Mesenchymal stem cell (in vitro differentiated cells and primary cell): ENCODE measurements around the gene DDX18.

Experiments used
- DNase-seq: peaks from one replicate; pipeline ENCODE4 v3.0.0-alpha.2; 2013
- H2AFZ ChIP-seq: one replicate; pipeline ENCODE4 v1.6.1; 2013; ENCODE audit warnings: low read depth, mild to moderate bottlenecking, control low read depth, inconsistent platforms, low read length, moderate library complexity
- H2AK5ac ChIP-seq: 2 replicates; pipeline ENCODE4 v1.6.1; 2013; ENCODE audit warnings: low read length, moderate library complexity, mild to moderate bottlenecking, inconsistent platforms; ENCODE audit not compliant: severe bottlenecking
- H2BK120ac ChIP-seq: one replicate; pipeline ENCODE4 v1.6.1; 2013; ENCODE audit warnings: low read depth, mild to moderate bottlenecking, inconsistent platforms, low read length, moderate library complexity
- H2BK12ac ChIP-seq, 2 experiments: one replicate each; pipeline ENCODE4 v1.6.1; 2013; ENCODE audit warnings: inconsistent platforms in 2 of 2, low read length in 2 of 2, mild to moderate bottlenecking in 2 of 2, moderate library complexity in 2 of 2, control low read depth in 1 of 2
- H2BK15ac ChIP-seq: one replicate; pipeline ENCODE4 v1.6.1; 2013; ENCODE audit warnings: mild to moderate bottlenecking, low read depth, inconsistent platforms; ENCODE audit not compliant: poor library complexity, severe bottlenecking
- H2BK5ac ChIP-seq: 2 replicates; pipeline ENCODE4 v1.6.1; 2013; ENCODE audit warnings: low read depth, mild to moderate bottlenecking, low read length, control low read depth, inconsistent platforms; ENCODE audit not compliant: poor library complexity, severe bottlenecking
- H3K14ac ChIP-seq, 2 experiments: one replicate each; pipeline ENCODE4 v1.6.1; 2013; ENCODE audit warnings: inconsistent platforms in 2 of 2, low read length in 2 of 2, control low read depth in 1 of 2, mild to moderate bottlenecking in 1 of 2, moderate library complexity in 1 of 2
- H3K18ac ChIP-seq, 2 experiments: one replicate each; pipeline ENCODE4 v1.6.1; 2013; ENCODE audit warnings: inconsistent platforms in 2 of 2, low read length in 2 of 2, control low read depth in 1 of 2, low read depth in 1 of 2, mild to moderate bottlenecking in 1 of 2
- H3K23ac ChIP-seq, 2 experiments: one replicate each; pipeline ENCODE4 v1.6.1; 2013; ENCODE audit warnings: inconsistent platforms in 2 of 2, low read length in 2 of 2, mild to moderate bottlenecking in 2 of 2, moderate library complexity in 2 of 2, control low read depth in 1 of 2
- H3K27ac ChIP-seq: 2 replicates; pipeline ENCODE4 v1.5.1; 2013; ENCODE audit warnings: mild to moderate bottlenecking, moderate library complexity, low read length, control low read depth, inconsistent platforms; ENCODE audit not compliant: poor library complexity, severe bottlenecking
- H3K27me3 ChIP-seq, 2 experiments: 2 replicates each; pipeline versions ENCODE4 v1.6.1 to v1.7.0; 2013; ENCODE audit warnings: low read length in 2 of 2, mild to moderate bottlenecking in 2 of 2, moderate library complexity in 2 of 2, control low read depth in 1 of 2, inconsistent platforms in 1 of 2; ENCODE audit not compliant: control insufficient read depth in 1 of 2, insufficient read depth in 1 of 2
- H3K36me3 ChIP-seq, 2 experiments: 2 replicates each; pipeline versions ENCODE4 v1.6.1 to v1.7.0; 2013; ENCODE audit warnings: low read length in 2 of 2, control low read depth in 1 of 2, inconsistent platforms in 1 of 2, low read depth in 1 of 2, mild to moderate bottlenecking in 1 of 2; ENCODE audit not compliant: insufficient read depth in 2 of 2, control insufficient read depth in 1 of 2
- H3K4ac ChIP-seq, 2 experiments: one replicate each; pipeline ENCODE4 v1.6.1; 2013; ENCODE audit warnings: inconsistent platforms in 2 of 2, low read length in 2 of 2, mild to moderate bottlenecking in 2 of 2, moderate library complexity in 2 of 2, control low read depth in 1 of 2, low read depth in 1 of 2
- H3K4me1 ChIP-seq: 2 replicates; pipeline ENCODE4 v1.6.1; 2013; ENCODE audit warnings: low read depth, low read length, control low read depth; ENCODE audit not compliant: control insufficient read depth, insufficient read depth
- H3K4me2 ChIP-seq: 2 replicates; pipeline ENCODE4 v1.6.1; 2013; ENCODE audit warnings: low read length, mild to moderate bottlenecking, inconsistent platforms; ENCODE audit not compliant: poor library complexity, severe bottlenecking
- H3K4me3 ChIP-seq, 2 experiments: 2 replicates each; pipeline versions ENCODE4 v1.5.1 to v1.7.0; 2013; ENCODE audit warnings: low read length in 2 of 2, mild to moderate bottlenecking in 2 of 2, control low read depth in 1 of 2, low read depth in 1 of 2; ENCODE audit not compliant: insufficient read depth in 1 of 2
- H3K79me1 ChIP-seq: replicated peaks from 2 replicates; pipeline ENCODE4 v1.6.1; 2013; ENCODE audit warnings: mild to moderate bottlenecking, control low read depth, low read length, inconsistent platforms; ENCODE audit not compliant: poor library complexity, severe bottlenecking
- H3K9ac ChIP-seq: 2 replicates; pipeline ENCODE4 v1.7.0; 2013; ENCODE audit warnings: mild to moderate bottlenecking, low read length, moderate library complexity
- H3K9me3 ChIP-seq: 2 replicates; pipeline ENCODE4 v1.7.0; 2013; ENCODE audit warnings: mild to moderate bottlenecking, low read length; ENCODE audit not compliant: control insufficient read depth
- H4K8ac ChIP-seq: one replicate; pipeline ENCODE4 v1.6.1; 2013; ENCODE audit warnings: inconsistent platforms, mild to moderate bottlenecking, low read length, moderate library complexity
- H4K91ac ChIP-seq: one replicate; pipeline ENCODE4 v1.6.1; 2013; ENCODE audit warnings: mild to moderate bottlenecking, low read length, inconsistent platforms
- WGBS: methylation state at CpG from one replicate; pipeline ENCODE4 v1.1.7; 2013; ENCODE audit warnings: mixed read lengths; 5-methylcytosine and 5-hydroxymethylcytosine counted together

Gene DDX18

DNA sequence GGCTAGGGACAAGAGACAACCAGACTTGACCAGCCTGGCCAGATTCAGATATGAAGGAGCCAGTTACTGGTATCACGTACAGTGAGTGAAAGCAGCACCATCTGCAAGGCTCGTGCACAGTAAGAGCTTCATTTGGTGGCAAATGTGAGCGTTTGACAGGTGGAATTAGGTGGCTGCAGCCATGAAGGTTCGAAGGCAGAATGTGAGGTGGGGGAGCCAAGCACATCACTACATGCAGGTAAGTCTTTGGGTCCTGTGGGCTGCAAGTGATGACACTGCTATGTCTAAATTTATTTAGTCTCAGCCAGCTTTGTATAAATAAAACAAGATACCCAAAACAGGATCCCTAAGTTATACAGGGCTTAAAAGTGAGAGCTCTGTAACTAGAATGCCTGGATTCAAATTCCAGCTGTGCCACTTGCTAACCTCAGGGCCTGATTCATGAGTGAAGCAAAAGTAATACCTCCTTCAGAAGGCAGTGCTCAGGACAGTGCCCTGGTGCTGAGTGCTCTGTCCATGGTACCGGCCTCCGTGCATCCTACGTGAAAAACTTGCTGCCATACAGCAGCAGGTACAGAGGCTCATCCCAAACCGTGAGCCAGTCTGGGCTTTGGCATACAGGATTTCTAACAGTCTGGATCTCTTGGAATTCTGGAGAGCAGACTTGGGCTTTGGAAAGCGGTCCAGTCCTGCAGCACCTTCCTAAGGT lies 18.6 kb downstream of the DDX18 start:
- peaks cover 15% of the 10 kb centered on the region for H3K79me1 ChIP-seq
- 93% methylated on average over 9 of the region's 9 CpGs for WGBS
- H3K23ac ChIP-seq = no peak overlapping the region

DNA sequence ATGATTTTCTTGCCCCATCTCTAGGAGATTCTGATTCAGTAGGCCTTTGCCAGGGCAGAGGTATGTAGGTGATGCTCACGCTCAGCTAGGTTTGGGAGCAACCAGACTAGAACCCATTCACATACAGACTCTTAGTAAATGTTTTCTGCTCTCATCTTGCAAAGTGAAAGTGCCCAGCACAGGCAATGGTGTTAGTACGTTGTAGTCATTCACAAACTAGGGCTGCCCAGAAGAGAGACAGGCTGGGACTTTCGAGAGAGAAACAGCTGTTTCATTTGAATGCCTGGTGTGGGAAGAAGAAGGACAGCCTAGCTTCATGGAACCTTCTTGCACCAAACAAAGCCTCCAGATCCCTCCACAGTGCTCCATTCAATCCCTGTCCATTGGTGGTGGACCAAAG lies 19.4 kb downstream of the DDX18 start:
- peaks cover 27 to 55% of the 10 kb centered on the region in 2 experiments for H3K36me3 ChIP-seq
- peaks cover 6% of the 10 kb centered on the region for H3K4me1 ChIP-seq
- no peak overlapping the region for H2AFZ ChIP-seq
- H3K27ac ChIP-seq = no peak overlapping the region
- no peak overlapping the region for H2BK120ac ChIP-seq
- no peak overlapping the region for H2BK12ac ChIP-seq
- H4K91ac ChIP-seq = no peak overlapping the region
- no peaks in the 10 kb centered on the region for H3K9me3 ChIP-seq
- no peak overlapping the region for H3K23ac ChIP-seq
- H3K14ac ChIP-seq = no peak overlapping the region
- no peak overlapping the region for H3K9ac ChIP-seq
- H4K8ac ChIP-seq = no peak overlapping the region
- WGBS = 100% methylated on average over 3 of the region's 3 CpGs
- H3K4me3 ChIP-seq = no peak overlapping the region
- no peak overlapping the region for H3K4ac ChIP-seq
- H3K27me3 ChIP-seq = no peaks in the 10 kb centered on the region
- no peak overlapping the region for H2AK5ac ChIP-seq
- no peak overlapping the region for H3K18ac ChIP-seq
- no peak overlapping the region for H2BK15ac ChIP-seq
- DNase-seq = no peak
- peaks cover 10% of the 10 kb centered on the region for H3K79me1 ChIP-seq
- no peak overlapping the region for H2BK5ac ChIP-seq
- H3K4me2 ChIP-seq = no peak overlapping the region

More for the DNA sequence above, 18.6 kb downstream of the DDX18 start:
- Histone ChIP-seq H3K14ac (no peak overlapping the region), H2BK12ac (no peak overlapping the region), H2BK5ac (no peak overlapping the region), H3K9ac (no peak overlapping the region), H2BK120ac (no peak overlapping the region), H4K8ac (no peak overlapping the region), H3K9me3 (no peaks in the 10 kb centered on the region), H3K27me3 (no peaks in the 10 kb centered on the region), H4K91ac (no peak overlapping the region), H2AFZ (no peak overlapping the region), H3K4me3 (no peak overlapping the region), H3K18ac (no peak overlapping the region), H2BK15ac (no peak overlapping the region), H3K4me2 (no peak overlapping the region), H2AK5ac (no peak overlapping the region), H3K27ac (no peak overlapping the region), H3K4me1 (peaks cover 6% of the 10 kb centered on the region), H3K4ac (no peak overlapping the region), H3K36me3 (peaks cover 27 to 62% of the 10 kb centered on the region in 2 experiments)
- DNase-seq = peak; percentile 51

DNA sequence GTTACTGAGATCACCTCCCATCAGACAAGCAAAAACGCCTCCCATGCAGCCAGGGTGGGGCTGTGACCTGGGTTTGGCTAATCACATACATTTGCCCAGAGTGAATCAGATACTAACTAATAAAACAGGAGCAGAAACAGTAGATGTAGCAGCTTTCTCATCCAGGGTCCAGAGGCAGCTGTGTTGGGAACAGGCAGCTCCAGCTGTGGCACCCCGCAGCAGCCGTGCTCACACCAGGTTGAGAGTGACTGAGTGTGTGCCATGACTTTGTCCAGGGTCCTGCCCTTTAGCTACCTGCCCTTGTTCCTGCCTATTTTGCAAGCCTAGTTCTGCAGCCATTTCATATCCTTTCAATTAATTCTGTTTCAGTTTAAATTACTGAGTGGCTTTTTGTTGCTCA lies 20.5 kb downstream of the DDX18 start:
- Histone ChIP-seq H3K4ac (no peak overlapping the region), H2AK5ac (no peak overlapping the region), H3K4me2 (no peak overlapping the region), H3K18ac (no peak overlapping the region), H3K4me1 (peaks cover 6% of the 10 kb centered on the region), H3K27ac (no peak overlapping the region), H3K36me3 (peaks cover 24 to 44% of the 10 kb centered on the region in 2 experiments), H2BK120ac (no peak overlapping the region), H2BK12ac (no peak overlapping the region), H3K14ac (no peak overlapping the region), H2AFZ (no peak overlapping the region), H4K8ac (no peak overlapping the region), H3K9ac (no peak overlapping the region), H2BK5ac (no peak overlapping the region), H3K4me3 (no peak overlapping the region), H4K91ac (no peak overlapping the region), H2BK15ac (no peak overlapping the region), H3K23ac (no peak overlapping the region), H3K27me3 (no peaks in the 10 kb centered on the region), H3K79me1 (peaks cover 6% of the 10 kb centered on the region), H3K9me3 (no peaks in the 10 kb centered on the region)
- no peak for DNase-seq
- WGBS = 98% methylated on average over 3 of the region's 3 CpGs

DNA sequence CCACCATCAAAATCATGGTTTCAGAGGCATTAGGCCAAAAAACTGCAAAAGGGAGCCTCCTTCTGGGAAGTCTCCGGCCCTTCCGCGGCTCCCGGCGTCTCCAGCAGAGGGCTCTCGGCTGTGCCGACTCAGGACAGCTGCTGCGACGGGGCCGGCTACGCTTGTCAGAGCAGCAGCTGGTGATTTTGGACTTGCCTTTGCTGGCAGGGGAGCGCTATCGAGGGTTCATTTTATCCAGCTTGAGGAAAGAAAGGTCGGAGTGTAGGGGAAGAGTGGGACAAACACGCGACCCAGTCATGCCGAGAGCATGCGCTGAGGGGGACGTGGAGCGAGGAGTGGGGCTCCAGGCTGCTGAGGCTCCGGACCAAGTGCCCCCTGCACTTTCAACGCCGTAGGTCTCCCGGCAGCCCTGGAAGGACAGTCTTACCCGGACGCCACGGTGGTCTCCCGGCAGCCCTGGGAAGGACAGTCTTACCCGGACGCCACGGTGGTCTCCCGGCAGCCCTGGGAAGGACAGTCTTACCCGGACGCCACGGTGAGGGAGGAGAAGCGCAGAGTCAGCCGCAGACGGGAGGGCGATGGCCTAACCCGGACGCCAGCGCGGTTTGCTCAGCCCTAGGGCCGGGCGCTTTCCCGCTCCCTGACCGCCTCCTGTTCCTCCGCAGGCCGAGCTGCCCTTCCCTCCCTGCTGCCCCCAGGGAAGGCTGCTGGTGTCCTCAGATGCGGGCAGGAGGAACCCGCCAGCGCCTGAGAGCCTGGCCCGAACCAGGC lies 21.7 kb downstream of the DDX18 start:
- Histone ChIP-seq H3K9ac (peak overlapping the region; percentile 71), H2BK15ac (no peak overlapping the region), H2AK5ac (no peak overlapping the region), H3K4ac (no peak overlapping the region), H2BK12ac (peak overlapping the region; percentile 3 to 79), H3K4me3 (peak overlapping the region; percentile 29 to 72), H4K91ac (no peak overlapping the region), H2BK5ac (no peak overlapping the region), H2AFZ (peak overlapping the region; percentile 78), H4K8ac (peak overlapping the region; percentile 5), H3K14ac (peak overlapping the region in 1 of 2 experiments; percentile 18), H3K4me2 (peak overlapping the region; percentile 69), H3K27ac (no peak overlapping the region), H3K4me1 (peaks cover 6% of the 10 kb centered on the region), H2BK120ac (no peak overlapping the region), H3K36me3 (peaks cover 24 to 33% of the 10 kb centered on the region in 2 experiments), H3K23ac (peak overlapping the region in 1 of 2 experiments; percentile 74), H3K9me3 (no peaks in the 10 kb centered on the region), H3K79me1 (peaks cover 4% of the 10 kb centered on the region), H3K27me3 (no peaks in the 10 kb centered on the region), H3K18ac (peak overlapping the region; percentile 30 to 82)
- 31% methylated on average over 53 of the region's 53 CpGs for WGBS
- DNase-seq = peak; percentile 76
